Measurements from ENCODE around the gene ATF3.
"Not testable (repeated sequence)": the region's sequence is repeated elsewhere in the genome, so short reads cannot be mapped to it uniquely, and the experiment has no call there.

Gene ATF3

DNA sequence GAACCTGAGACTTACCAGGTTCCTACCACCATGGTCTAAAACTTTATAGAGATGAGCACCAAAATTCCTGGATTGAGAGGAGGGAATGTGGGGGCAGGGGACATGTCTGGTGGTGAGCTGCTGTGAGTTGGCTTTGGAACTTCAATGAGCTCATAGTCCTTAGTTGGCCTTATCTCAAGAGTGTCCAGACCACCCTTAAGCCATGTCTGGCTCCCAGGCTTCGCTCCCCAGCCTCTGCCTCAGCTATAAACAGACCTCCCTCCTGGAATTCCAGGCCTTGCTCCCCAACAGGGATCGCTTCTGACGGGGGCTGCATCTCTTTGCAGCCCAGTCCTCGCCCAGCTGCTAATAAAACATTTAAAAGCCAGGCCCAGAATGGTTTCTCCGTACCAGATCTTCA, 19.5 kb downstream of the ATF3 start:
- no peak for DNase-seq (ENCODE audit: low spot score)

- no peak for DNase-seq (ENCODE audit: low spot score)
Observed at GRCh38 chr1:212628813-212629415, 20.4 kb downstream of the ATF3 start.

DNA sequence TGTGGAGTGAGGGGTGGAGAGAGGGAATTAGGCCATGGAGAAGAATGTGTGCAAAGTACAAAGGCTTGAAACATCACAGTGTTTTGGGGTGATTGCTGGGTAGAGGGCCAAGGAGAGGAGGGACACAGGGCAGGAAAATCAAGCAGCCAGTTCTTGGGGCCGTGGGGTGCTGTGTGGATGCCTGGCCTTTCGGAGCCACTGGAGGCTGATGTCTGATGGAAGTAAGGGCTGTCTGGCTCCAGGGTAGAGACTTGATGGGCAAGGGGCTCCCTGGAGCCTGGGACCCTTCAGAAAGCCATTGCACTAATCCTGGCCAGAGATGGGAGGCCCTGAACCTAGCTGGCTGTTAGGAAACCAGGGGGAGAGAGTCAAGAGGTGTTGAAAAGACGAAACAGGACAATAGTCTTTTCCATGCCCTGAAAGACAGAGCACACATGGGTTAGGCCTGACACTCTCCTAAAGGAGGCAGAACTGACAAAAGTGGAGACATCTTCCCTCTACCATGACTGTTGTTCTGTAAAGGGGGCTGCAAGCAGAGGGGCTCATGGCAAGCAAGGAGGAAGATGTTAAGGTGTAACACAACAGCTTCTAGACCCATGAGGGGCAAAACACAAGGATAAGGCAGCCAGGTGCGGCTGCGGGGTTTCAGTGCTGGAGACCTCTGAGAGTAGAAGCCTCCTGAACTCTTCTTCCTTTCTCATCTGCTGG, 21.0 kb downstream of the ATF3 start:
- no peak for DNase-seq (ENCODE audit: low spot score)

- peak; percentile 55 for DNase-seq (ENCODE audit: low spot score)
Observed at GRCh38 chr1:212630158-212630900, 21.8 kb downstream of the ATF3 start.

- no peak for DNase-seq (ENCODE audit: low spot score)
Observed at GRCh38 chr1:212633161-212633560, 24.6 kb downstream of the ATF3 start.

- no peak for DNase-seq (ENCODE audit: low spot score)
Observed at GRCh38 chr1:212634252-212634651, 25.7 kb downstream of the ATF3 start.

DNA sequence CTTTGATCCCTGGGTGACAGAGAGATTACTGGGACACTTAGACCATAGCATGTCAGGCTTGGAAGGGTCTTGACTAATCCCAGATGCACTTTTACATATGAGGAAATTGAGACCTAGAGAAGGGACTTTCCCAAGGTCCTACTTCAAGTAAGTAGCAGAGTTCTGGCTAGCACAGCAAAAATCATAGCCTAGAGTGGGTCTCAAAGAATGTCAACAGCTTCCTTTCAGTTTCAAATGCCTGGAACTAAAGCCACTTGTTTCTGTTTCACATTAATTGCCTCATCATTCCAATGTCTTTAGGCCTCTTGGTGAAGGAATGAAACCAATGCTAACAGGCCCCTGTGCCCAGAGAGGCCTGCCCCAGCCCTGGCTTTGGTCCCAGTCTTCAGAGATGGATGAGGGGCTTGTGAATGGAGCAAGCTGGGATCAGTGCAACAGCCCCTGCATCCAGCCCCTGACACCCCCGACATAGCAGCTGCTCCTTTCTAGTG, 26.6 kb downstream of the ATF3 start:
- no peak for DNase-seq (ENCODE audit: low spot score)

- no peak for DNase-seq (ENCODE audit: low spot score)
Observed at GRCh38 chr1:212637902-212638301, 29.3 kb downstream of the ATF3 start.

GRCh38 chr1:212638492-212639151, 30.1 kb downstream of the ATF3 start:
- no peak for DNase-seq (ENCODE audit: low spot score)

- DNase-seq (ENCODE audit: low spot score) = not testable (repeated sequence)
Observed at GRCh38 chr1:212639524-212639923, 31.0 kb downstream of the ATF3 start.

DNA sequence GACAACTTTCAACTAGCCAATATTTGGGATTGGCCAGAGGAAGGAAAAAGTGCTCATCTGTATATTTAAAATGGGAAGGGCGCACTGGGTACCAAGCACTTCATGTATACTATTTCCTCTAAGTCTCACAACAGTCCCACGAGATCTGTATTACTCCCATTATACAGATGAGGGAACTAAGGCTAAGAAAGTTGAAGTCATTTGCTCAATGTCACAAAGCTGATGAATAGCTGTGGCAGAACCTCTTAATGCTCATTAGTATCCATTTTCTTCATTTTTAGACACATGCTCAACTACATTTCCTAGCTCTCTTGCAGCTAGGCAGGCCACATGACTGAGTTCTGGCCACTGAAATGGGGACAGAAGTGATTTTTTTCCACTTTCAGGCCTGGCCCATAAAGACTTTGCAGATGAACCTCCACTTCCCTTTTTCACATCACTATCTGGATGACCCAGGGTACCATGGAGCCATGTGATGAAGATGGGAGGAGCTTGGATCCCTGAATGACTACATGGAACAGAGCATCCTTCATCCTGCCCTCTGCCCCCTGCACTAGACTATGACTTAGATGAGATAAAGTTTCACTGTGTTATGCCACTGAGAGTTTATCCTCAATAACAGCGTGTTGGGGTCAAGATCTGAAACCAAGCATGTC, 31.8 kb downstream of the ATF3 start:
- no peak for DNase-seq (ENCODE audit: low spot score)

GRCh38 chr1:212641956-212642355, 33.4 kb downstream of the ATF3 start:
- no peak for DNase-seq (ENCODE audit: low spot score)

DNA sequence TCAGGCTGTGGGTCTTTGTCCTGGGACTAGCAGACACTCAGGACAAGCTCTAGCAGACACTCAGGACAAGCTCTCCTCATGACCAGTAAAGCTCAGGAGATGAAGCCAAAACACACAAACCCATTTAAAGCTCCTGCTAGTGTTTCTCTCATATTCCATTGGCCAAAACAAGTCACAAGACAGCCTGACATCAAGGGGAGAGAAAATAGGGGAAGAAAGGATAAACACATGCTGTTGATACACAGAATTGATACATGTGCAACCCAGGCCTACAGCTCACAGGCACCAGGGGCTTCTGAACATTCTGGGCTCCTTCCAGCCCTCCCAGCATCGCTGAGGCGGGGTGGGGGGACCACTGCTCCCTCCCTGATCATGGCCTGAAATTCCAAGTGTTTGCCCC, 35.3 kb downstream of the ATF3 start:
- no peak for DNase-seq (ENCODE audit: low spot score)

- DNase-seq (ENCODE audit: low spot score) = no peak
Observed at GRCh38 chr1:212644866-212645545, 36.4 kb downstream of the ATF3 start.

DNA sequence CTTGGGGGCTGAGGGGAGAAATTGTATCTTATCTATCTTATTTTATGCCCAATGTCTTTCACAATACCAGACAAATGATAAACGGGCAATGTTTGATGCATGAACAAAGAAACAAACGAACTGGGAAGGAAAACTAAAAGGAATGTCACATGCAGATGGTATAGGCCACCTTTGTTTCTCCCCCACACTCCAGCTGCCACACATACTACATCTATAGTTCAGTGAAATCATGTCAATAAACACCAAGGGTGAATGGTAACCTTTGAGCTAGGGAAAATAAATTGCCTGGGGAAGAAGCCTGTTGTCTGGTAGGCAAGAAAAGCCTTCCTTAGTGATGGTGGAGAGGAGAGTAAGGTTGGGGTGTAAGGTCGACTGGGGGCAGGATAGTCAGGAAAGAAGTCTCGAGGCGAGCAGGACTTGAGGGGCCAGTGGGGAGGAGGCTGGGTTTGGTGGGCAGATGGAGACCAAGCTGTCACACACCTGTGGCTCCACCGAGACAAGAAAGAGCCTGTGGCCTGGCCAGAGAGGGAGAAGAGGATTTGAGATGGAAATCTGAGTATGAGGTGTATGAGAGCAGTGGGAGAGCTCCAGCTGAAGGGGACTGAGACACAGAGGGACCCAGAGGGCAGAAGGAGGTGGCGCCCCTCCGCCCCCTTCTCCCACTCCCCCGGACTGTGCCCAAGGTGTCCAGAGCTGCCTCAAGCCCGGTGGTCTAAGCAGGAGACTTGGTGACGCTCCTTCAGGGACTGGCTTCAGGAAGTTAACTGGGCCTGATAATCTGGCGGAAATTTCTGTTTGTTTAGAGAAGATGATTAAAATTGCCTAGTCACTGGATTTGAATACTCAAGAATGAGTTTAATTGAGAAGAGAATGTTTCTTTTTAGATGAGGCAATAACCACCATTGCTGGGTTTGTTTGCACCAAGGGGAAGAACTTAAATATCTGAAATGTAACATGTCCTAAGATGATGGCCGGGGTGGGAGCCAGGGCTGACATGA, 37.3 kb downstream of the ATF3 start:
- DNase-seq (ENCODE audit: low spot score) = no peak

DNA sequence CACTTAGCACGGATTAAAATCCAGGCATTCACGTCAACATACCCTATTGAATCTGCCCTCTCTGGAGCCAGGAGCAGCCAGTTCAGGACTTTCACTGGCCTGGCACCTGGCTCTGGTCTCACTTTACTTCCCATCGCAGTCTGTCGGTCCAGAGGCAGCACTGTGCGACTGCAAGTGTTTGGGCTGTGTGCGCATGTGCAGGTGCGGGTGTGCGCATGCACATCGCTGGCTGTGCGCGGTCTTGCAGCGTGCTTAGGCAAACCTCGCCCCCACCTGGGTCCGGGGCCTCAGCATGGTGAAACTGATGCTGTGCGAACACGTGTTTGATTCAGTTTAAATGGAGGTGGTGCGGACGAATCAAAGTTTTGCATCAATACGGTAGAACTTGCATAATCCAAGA, 38.0 kb downstream of the ATF3 start:
- DNase-seq (ENCODE audit: low spot score) = no peak

DNA sequence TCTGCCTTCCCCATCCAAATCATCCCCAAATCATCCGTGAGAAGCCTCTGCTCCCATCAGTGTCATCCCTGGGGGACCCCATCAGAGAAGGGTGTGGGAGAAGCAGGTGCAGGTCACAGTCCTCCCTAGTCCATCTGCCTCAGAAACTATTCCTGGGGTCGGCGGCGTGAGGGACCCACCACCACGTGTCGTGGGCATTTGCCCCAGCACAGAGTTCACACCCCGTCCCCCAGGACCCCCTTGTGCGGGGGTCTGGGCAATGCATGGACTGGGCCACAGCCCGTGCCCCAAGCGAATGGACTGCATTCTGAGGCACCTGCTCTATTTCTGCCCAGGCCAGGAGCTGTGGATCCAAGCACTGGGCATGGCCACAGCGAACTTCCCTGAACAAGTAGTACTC, 38.4 kb downstream of the ATF3 start:
- DNase-seq (ENCODE audit: low spot score) = no peak

DNA sequence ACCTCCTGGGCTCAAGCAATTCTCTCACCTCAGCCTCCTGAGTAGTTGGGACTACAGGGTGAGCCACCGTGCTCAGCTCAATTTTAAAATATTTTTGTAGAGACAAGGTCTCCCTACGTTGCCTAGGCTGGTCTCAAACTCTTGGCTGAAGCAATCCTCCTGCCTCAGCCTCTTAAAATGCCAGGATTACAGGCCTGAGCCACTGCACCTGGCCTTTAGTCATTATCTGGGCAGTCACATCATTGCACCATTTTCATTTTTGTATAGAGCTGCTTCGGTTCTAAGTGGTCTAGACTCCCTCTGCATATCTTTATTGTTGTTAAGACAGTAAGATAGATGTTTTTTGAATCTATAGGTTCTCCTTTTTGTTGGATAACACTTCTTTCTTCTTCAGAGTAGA, 39.9 kb downstream of the ATF3 start:
- no peak for DNase-seq (ENCODE audit: low spot score)

DNA sequence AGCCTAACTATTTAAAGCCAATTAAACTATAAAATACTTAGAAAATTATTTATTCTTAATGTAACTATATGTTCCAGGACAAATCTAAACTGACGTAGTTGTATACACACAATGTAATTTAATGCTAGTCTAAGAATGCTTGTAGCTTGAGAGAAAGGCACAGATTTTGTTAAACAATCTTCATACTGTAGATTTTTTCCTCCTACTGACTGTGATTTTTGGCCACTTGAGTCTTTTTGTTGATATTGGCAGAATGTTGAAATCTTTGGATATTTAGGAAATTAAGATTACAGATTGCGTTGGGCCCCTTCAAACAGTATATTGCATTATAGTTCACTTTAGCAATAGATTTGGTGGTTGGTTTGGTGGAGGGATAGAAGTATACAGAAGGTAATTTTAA, 40.5 kb downstream of the ATF3 start:
- no peak for DNase-seq (ENCODE audit: low spot score)

DNA sequence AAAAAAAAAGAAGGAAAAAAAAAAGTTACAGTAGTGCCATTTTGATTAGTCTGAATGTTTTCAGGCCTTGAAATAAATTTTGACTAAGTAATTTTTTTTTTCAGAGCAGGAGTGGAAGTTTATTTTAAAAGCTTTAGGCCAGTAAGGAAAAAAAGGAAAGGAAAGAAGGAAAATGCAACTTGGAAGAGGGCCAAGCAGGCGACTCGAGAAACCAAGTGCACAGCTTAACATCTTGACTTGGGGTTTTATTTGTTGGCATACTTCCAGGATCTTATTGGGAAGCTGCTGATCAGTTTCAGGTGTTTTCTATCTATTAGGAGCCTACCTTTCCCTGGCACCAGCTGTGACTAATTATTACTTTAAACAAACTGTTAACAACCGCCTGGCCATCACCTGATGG, 41.7 kb downstream of the ATF3 start:
- DNase-seq (ENCODE audit: low spot score) = no peak

Measured in HuH-7.5 (cell line).